ENCODE results near the gene SLC39A11.

Gene SLC39A11

DNA sequence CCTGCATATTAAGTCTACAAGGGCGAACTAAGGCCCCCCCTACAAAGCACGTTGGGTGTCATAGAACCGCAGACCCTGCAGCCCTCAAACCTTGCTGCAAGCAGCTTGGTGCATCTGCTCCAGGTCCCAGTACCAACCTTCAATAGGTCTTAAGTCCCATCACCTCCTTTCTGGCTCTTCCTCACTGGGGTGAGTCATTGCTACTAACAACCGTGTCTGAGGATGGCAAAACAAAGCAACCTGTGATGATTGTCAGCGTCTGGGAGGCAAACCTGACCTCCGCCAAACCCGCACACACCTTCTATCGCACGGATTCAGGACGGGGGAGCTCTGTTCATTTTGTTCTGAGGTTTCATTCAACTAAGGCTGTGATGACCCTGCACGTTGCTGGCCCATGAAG lies 138.9 kb downstream of the SLC39A11 start:
- Mint-ChIP-seq H3K27me3 (ENCODE audit: low read depth) (peaks cover 5% of the 10 kb centered on the region), H3K4me3 (no peak overlapping the region), H3K36me3 (ENCODE audit: low read depth) (no peaks in the 10 kb centered on the region), H3K4me1 (peaks cover 4% of the 10 kb centered on the region), H3K9me3 (peaks cover 3% of the 10 kb centered on the region), H3K27ac (no peak overlapping the region)
- TF ChIP-seq, protein P1, sequence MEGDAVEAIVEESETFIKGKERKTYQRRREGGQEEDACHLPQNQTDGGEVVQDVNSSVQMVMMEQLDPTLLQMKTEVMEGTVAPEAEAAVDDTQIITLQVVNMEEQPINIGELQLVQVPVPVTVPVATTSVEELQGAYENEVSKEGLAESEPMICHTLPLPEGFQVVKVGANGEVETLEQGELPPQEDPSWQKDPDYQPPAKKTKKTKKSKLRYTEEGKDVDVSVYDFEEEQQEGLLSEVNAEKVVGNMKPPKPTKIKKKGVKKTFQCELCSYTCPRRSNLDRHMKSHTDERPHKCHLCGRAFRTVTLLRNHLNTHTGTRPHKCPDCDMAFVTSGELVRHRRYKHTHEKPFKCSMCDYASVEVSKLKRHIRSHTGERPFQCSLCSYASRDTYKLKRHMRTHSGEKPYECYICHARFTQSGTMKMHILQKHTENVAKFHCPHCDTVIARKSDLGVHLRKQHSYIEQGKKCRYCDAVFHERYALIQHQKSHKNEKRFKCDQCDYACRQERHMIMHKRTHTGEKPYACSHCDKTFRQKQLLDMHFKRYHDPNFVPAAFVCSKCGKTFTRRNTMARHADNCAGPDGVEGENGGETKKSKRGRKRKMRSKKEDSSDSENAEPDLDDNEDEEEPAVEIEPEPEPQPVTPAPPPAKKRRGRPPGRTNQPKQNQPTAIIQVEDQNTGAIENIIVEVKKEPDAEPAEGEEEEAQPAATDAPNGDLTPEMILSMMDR (IDR thresholded peaks at IDR 0.05; ENCODE audit: unreplicated experiment in 3 of 3): no peak

DNA sequence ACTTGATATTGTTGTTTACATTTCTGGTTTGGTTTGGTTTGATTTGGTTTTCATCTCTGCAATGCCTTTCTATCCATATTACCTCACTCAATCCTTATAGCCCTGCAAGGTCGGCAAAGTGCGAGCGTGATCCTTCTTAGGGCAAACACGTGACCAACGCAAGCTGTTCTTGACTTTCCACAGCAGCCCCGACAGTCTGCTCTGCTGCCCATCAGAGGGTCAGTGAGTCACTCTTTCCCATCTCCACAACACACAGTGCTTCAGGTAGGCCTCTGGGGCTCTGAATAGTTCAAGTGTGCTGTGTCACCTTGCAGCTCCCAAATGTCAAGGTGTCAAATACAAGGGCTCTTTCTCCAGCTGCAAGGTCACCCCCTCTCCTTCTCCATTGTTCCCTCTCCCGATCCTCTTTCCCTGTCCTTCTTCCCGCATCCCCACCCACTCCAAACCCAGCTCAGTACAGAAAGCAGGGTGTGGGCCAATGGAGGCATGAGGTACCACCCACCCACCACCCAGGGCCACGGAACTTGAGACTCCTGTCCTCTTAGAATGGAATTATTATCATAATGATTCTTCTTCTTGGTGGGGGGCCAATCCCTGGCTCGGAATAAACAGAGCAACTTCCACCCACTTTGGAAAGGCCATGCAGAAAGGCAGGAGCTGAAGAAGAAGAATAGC lies 139.7 kb downstream of the SLC39A11 start:
- TF ChIP-seq, protein P1 (IDR thresholded peaks at IDR 0.05; ENCODE audit: unreplicated experiment in 3 of 3): no peak
- Mint-ChIP-seq H3K36me3 (ENCODE audit: low read depth) (no peaks in the 10 kb centered on the region), H3K9me3 (no peaks in the 10 kb centered on the region), H3K4me3 (no peak overlapping the region), H3K4me1 (peaks cover 4% of the 10 kb centered on the region), H3K27me3 (ENCODE audit: low read depth) (peaks cover 5% of the 10 kb centered on the region), H3K27ac (no peak overlapping the region)

DNA sequence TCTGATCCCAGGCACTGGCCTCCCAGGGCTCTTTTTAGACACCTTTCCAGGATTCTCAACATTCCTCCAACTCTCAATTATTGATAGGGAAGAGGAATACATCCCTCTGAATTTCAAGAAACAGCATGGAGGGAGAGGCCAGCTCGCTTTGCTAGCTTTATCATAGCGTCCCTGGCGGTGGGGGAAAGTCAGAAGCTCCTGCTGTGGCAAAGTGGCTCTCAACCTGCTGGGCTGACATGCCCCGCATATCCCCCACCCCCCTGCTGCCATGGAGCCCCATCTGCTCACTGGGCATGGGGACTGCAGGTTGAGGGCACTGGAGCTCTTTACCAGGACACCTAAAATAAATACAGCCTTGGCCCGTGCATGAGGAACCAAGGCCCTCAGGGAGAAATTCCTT lies 140.3 kb downstream of the SLC39A11 start:
- TF ChIP-seq, protein P1 (IDR thresholded peaks at IDR 0.05; ENCODE audit: unreplicated experiment in 3 of 3): no peak
- Mint-ChIP-seq H3K4me1 (peaks cover 4% of the 10 kb centered on the region), H3K27ac (no peak overlapping the region), H3K36me3 (ENCODE audit: low read depth) (no peaks in the 10 kb centered on the region), H3K9me3 (no peaks in the 10 kb centered on the region), H3K4me3 (no peak overlapping the region), H3K27me3 (ENCODE audit: low read depth) (peaks cover 5% of the 10 kb centered on the region)

DNA sequence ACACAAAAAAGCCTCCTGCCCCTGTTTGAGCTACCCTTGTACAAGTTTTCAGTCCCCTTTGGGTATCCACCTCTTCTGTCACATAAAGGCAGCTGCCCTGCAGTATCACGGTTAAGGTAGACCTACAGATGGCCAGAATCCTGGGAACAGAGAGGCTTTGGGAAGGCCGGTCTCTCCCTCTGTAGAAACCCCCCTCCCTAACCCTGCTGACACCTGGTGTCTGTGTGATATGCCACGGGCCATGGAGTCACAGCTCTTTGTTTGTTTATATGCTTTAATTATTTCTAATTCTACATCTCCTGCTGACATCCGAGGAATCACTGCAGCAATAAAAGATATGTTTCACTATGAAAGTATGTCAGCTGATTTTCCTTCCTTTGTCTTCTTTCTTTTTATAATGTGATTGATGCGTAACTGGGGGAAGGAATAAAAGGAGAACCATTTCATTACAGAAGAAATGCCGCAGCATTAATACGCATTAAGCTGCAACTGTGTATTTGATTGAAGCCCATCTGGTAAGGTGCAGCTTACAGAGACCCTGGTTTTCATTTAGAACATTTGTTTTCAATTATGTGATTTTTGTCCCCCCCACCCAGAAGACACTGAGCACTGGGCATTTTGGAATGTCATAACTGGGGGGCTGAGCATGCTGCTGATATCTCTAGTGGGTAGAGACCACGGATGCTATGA lies 142.1 kb downstream of the SLC39A11 start:
- TF ChIP-seq, protein P1 (IDR thresholded peaks at IDR 0.05; ENCODE audit: unreplicated experiment in 3 of 3): no peak

DNA sequence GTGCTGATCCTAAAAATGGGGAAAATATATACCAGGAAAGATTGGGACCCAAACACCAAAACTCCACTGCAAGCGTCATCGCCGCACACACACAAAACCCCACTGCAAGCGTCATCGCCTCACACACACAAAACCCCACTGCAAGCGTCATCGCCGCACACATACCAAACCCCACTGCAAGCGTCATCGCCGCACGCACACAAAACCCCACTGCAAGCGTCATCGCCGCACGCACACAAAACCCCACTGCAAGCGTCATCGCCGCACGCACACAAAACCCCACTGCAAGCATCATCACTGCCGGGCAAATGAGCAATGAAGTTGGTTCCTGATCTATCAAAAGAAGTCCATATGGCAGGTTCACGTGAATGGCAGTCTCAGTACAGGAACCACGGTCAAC lies 144.4 kb downstream of the SLC39A11 start:
- Mint-ChIP-seq H3K27me3 (ENCODE audit: low read depth) (peaks cover 3% of the 10 kb centered on the region), H3K36me3 (ENCODE audit: low read depth) (no peaks in the 10 kb centered on the region), H3K27ac (no peak overlapping the region), H3K4me3 (no peak overlapping the region), H3K9me3 (no peaks in the 10 kb centered on the region), H3K4me1 (peaks cover 6% of the 10 kb centered on the region)
- TF ChIP-seq, protein P1 (IDR thresholded peaks at IDR 0.05; ENCODE audit: unreplicated experiment in 3 of 3): no peak

More for the DNA sequence above, 142.1 kb downstream of the SLC39A11 start:
- H3K27me3 Mint-ChIP-seq (ENCODE audit: low read depth): peaks cover 5% of the 10 kb centered on the region
- no peaks in the 10 kb centered on the region for H3K36me3 Mint-ChIP-seq (ENCODE audit: low read depth)
- H3K4me3 Mint-ChIP-seq: no peak overlapping the region
- peaks cover 4% of the 10 kb centered on the region for H3K4me1 Mint-ChIP-seq
- H3K9me3 Mint-ChIP-seq: no peaks in the 10 kb centered on the region
- no peak overlapping the region for H3K27ac Mint-ChIP-seq

DNA sequence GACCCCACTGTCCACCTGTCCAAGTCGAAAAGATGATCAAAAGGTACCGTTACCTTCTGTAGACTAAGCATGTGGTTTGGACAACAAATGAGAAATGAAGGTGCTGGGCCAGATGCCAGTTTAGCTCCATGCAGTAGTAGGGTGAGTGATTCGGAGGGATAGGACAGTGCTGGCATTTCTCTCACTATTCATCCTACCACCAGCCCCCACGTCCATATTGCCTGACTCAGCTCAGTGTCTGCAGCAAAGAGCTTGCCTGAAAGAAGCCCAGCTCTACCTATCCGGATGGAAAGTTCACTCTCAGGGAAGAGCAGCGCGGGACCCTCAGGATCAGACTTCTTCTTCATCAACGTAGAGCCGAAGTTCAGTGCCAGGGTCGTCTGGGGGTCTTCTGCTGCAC lies 145.0 kb downstream of the SLC39A11 start:
- H3K36me3 Mint-ChIP-seq (ENCODE audit: low read depth): no peaks in the 10 kb centered on the region
- H3K4me1 Mint-ChIP-seq: peaks cover 10% of the 10 kb centered on the region
- no peaks in the 10 kb centered on the region for H3K27me3 Mint-ChIP-seq (ENCODE audit: low read depth)
- no peak overlapping the region for H3K4me3 Mint-ChIP-seq
- H3K27ac Mint-ChIP-seq: no peak overlapping the region
- TF ChIP-seq, protein P1 (IDR thresholded peaks at IDR 0.05; ENCODE audit: unreplicated experiment in 3 of 3): no peak
- no peaks in the 10 kb centered on the region for H3K9me3 Mint-ChIP-seq
